GM21381 (cell line): ENCODE results near the gene PRKCSH.

ENCODE experiments used
- ATAC-seq: cut with Tn5 transposase; IDR thresholded peaks from one replicate; pipeline ENCODE4 v1.9.1; 2021; ENCODE audit warnings: mild to moderate bottlenecking, moderate library complexity; ENCODE audit not compliant: unreplicated experiment

Gene PRKCSH

DNA sequence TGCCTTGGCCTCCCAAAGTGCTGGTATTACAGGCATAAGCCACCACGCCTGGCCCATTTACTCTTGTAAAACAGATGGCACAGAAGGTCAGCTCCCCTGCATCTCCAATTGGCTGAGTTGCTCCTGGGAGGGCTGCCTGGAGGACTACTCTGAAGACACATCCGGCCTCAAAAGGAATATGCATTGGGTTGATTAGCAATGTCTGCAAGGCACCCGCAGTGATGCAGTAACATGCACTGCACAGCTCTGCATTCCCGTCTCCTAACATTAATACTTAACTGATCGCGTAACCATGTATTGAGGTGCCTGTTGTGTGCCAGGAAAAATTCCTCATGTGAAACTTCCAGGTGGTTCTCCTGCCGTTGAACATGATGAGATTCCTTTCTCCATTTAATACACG is 40.4 kb downstream of the PRKCSH start:
- ATAC-seq = no peak

GRCh38 chr19:11478167-11479089 is 43.0 kb downstream of the PRKCSH start:
- no peak for ATAC-seq

DNA sequence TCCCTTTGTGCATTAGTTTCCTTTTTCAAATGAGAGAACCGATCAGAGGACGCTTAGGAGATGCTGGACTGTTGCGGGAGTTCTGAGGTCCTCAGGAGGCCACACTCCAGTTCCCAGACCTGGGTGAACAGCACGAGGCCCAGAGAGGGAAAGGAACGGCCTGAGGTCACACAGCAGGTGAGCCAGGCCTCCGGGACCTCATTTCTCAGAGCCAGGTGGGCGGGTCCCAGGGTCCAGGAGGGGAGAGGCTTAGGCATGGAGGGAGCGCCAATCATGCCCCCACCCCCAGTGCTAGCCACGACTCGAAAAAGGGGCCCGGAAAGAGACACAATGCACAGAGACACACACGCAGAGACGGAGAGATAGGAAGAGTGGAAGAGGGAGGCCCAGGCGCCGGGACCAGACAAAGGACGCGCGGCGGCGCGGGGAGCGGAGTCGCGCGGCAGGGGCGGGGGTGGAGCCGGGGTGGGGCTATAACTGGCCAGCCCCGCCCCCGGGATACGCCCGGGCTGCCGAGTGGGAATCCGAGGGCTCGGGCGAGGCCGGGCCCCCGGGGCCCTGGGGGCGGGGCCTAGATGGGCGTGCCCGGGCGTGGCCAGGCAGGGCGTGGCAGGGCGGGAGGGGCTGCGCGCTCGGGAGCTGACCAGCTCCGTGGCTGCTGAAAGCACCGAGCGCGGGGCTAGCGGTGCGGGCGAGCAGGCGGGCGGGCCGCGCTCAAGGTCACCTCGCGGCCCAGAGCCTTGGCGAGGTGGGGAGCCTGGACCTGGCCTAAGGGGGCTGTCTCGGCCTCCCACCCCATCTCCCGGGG is 43.9 kb downstream of the PRKCSH start:
- no peak for ATAC-seq

GRCh38 chr19:11479898-11480714 is 44.7 kb downstream of the PRKCSH start:
- ATAC-seq = no peak

GRCh38 chr19:11480715-11481533 is 45.5 kb downstream of the PRKCSH start, which contains the start of gene ELAVL3:
Gene ELAVL3, minus strand, starts transcription at chr19:11481046. Its CDS starts 438 bp downstream, at chr19:11480608.
- no peak for ATAC-seq

GRCh38 chr19:11481534-11482383 is 46.3 kb downstream of the PRKCSH start:
- peak; percentile 45 for ATAC-seq

GRCh38 chr19:11482384-11483050 is 47.1 kb downstream of the PRKCSH start:
- peak; percentile 72 for ATAC-seq

- ATAC-seq = no peak
These were observed 48.1 kb downstream of the PRKCSH start for GRCh38 chr19:11483366-11484111.

- no peak for ATAC-seq
These were observed 49.9 kb downstream of the PRKCSH start for GRCh38 chr19:11485245-11485837.

DNA sequence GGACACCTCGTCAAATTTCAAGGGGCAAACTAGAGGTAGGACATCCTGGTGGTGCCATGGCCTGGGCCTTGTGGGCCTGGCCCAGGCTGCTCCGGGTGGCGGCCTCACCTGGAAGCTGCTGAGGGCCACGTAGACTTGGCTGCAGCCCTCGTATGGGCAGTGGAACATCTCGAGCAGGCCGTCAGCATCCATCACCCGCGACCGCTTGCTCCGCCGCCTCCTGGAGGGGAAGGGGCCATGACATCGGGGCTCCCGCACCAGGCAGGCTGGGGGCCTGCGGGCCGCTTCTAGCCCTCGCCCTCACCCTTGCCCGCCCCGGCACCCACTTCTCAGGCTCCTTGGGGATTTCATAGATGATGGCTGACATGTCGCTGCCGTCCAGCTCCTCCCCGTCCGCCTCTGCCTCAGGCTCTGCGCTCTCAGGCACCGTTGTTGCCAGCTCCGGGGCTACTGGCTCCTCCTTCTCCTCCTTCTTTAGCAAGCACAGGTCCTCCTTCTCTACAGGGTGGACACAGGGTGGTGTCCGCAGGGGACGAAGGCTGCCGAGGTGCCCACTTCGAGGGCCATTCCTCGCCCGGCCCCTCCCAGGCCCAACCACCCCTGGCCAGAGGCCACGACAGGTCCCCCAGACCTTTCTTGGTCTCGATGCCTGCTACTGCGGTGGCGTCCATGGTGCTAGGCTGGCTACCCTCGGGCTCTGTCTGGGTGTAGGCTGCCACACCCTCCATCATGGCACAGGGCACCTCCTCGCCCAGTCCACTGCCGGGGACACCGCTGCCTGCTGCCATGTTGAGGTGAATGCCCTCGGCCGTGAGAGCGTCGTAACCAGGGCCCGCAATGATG is 51.4 kb downstream of the PRKCSH start:
- no peak for ATAC-seq

- ATAC-seq = no peak
These were observed 53.9 kb downstream of the PRKCSH start for GRCh38 chr19:11489378-11489777.

GRCh38 chr19:11494634-11495285 is 59.3 kb downstream of the PRKCSH start:
- no peak for ATAC-seq

DNA sequence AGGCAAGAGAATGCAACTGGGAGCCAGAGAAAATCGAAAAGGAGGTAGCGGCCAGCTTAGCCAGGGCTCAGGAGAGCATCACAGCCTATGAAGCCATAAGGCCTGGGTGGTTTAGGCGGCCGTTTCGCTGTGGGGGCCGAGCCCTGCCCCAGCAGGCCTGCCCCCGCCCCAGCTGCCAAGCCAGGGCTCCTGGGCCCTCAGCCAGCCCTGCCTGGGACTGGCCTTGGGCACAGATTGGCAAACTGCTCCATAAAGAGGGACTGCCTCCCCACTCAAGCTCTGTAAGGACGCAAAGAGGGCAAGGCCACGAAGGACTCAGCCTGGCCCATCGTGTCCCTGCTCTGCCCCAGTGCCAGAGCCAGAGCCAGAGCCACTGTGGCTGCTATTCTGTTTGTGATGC is 60.0 kb downstream of the PRKCSH start:
- ATAC-seq = no peak

- ATAC-seq = no peak
These were observed 60.5 kb downstream of the PRKCSH start for GRCh38 chr19:11495885-11496284.

DNA sequence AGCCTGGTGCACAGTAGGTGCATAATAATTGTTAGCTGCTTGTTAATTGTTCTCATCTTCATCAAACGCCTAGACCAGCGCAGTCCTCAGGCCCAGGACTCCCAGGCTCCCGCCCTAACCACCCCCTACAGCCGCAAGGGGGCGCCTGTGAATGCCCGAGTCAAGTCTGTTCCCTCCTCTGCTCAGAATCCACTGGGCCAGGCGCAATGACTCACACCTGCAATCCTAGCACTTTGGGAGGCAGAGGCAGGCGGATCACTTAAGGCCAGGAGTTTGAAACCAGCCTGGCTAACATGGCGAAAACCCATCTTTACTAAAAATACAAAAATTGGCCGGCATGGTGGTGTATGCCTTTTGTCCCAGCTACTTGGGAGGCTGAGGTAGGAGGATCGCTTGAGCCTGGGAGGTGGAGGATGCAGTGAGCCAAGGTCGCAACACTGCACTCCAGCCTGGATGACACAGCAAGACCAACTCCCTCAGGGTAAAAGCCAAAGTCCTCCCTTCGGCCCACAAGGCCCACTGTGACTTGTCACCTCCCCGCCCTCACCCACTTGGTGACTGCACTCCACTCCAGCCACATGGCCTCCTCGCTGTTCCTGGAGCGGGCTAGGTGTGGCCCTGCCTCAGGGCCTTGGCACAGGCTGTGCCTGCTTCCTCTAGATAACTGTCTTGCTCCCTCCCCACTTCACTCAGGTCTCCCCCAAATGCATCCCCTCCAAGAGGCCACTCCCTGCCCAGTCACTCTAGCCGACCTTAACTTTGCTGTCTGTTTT is 61.1 kb downstream of the PRKCSH start:
- ATAC-seq = no peak
